HG03097 (cell line): ENCODE measurements around the gene PSRC1.
"Not testable (repeated sequence)": the region's sequence is repeated elsewhere in the genome, so short reads cannot be mapped to it uniquely, and the experiment has no call there.

Experiments used
- ATAC-seq: cut with Tn5 transposase; IDR thresholded peaks from one replicate; pipeline ENCODE4 v1.9.1; 2021; ENCODE audit not compliant: unreplicated experiment, low FRiP score

PSRC1 gene

GRCh38 chr1:109298666-109299557, 16.0 kb upstream of the PSRC1 start:
- ATAC-seq: no peak

- ATAC-seq: no peak
These were observed 13.8 kb upstream of the PSRC1 start for GRCh38 chr1:109296782-109297181.

DNA sequence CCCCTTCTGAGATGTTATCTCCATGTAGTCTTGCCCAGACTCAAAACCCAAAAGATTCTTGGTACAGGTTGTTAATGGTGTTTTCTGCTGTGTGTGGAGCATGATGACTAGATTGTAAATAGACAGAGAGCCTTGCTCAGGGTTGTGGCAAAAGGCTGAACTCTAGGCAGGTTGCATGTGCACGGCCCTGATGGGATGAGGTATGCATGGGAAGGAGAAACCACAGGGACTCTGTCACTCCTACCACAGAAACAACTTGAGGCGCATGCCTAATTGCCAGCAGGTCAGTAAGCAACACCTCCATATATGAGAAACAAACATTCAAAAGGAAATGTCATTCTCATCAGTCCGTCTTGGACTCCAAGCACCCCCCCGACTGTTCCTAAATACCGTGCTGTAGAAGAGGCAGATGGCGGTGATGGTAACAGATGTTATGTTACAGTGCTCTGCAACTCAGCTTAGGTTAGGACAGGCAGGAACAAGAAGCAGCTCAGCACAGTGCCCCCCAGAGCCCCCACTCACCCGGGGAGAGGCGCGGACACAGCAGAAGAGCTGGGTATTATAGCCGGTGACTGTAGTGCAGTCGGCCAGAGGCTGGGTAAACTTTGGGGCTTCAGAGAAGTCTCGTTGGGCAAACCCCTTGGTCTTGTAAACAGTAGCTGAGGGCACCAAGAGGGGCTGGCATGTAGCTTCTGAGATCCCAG, 12.9 kb upstream of the PSRC1 start:
- no peak for ATAC-seq

DNA sequence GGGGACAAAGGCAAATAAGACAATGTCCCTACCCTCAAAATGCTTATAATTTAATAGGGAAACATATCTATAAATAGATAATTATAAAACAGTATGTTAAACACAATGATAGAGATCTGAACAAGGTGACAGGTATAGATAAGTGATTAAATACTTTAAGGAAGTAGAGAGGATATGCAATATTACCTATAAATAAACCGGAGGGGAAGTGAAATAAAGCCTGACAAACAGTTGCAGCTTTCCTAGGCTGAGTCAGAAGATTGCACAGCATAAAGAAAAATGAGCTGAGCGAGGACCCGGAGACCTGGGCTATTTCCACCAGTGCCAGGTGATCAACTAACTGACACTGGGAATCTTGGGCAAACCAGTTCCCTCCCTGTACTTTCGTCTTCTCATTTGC, 11.5 kb upstream of the PSRC1 start:
- no peak for ATAC-seq

GRCh38 chr1:109293026-109293425, 10.1 kb upstream of the PSRC1 start:
- no peak for ATAC-seq

DNA sequence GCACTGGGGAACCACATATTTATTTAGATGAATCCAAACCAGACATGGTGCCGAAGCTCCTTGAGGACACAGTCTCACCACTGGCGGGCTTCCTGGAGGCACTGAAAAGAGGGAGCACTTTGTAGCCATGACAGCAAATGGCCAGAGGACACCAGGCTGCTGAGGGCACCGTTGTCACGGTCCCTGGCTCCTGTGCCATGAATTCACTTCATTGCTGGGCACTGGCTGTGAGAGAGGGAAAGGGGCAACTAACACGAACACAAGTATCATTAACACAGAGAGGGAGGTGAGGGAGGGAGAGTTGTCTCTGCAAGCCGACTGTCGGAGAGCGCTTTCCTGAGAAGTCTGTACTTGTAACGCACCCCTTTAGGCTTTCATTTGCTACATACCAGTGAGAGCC, 9.4 kb upstream of the PSRC1 start:
- no peak for ATAC-seq

- no peak for ATAC-seq
These were observed 8.1 kb upstream of the PSRC1 start for GRCh38 chr1:109290998-109291397.

GRCh38 chr1:109290137-109290536, 7.2 kb upstream of the PSRC1 start:
- ATAC-seq: no peak

- ATAC-seq: not testable (repeated sequence)
These were observed 3.8 kb upstream of the PSRC1 start for GRCh38 chr1:109286762-109287161.

GRCh38 chr1:109283748-109284600, 1.0 kb upstream of the PSRC1 start:
- no peak for ATAC-seq

DNA sequence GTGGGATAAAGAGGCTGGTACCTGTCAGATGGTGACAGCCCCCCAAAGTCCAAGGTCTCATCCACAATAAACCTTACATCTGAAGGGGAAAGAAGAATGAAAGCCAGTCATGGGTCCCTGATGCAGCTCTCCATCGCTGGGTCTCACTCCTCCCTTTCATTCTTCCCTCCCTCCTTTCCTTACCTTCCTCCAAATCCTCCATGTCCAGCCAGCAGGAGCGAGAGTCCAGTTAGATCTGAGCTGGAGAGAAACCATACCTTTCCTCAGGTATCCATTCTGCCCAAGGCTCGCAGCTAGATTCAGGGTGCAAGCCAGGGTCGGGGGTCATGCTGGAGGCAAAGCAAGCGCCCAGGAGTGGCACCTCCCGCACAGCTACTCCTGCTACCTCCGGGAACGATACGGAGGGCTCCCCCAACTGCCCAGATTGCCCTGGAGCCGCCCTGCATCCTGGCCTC, 421 bp downstream of the PSRC1 start:
- no peak for ATAC-seq

- no peak for ATAC-seq
These were observed 1.1 kb downstream of the PSRC1 start for GRCh38 chr1:109281680-109282496.

- no peak for ATAC-seq
These were observed 2.1 kb downstream of the PSRC1 start for GRCh38 chr1:109280862-109281261.

DNA sequence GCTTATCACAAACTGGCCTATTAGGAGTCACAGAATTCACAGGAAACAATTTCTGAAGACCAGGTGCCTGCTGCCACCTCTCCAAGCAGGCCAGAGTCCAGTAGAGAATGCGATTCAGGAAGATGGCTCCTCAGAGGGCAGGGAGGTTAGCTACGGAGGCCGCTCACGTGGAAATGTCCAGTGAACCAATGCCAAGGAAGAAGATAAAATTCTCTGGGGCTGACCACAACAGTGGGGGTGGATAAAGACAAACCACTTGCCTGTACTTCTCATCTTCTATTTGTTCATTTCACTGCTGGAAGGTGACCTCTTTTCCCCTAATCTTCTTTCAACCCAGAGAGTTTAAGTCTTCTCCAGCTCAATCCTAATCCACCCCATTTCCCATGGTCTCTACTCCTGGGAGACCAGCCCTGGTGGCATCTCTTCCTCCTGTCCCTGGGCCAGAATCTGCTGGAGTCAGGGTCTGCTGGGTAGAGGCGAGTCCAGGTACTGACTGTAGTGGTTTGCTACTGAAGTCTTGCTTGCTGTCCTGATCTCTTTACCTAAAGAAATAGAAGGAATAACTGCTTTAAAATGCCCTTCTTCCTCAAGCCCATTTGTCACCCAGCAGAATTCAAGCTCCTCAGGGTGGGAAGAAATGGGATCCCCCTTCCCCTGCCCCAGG, 3.2 kb downstream of the PSRC1 start:
- ATAC-seq: no peak

DNA sequence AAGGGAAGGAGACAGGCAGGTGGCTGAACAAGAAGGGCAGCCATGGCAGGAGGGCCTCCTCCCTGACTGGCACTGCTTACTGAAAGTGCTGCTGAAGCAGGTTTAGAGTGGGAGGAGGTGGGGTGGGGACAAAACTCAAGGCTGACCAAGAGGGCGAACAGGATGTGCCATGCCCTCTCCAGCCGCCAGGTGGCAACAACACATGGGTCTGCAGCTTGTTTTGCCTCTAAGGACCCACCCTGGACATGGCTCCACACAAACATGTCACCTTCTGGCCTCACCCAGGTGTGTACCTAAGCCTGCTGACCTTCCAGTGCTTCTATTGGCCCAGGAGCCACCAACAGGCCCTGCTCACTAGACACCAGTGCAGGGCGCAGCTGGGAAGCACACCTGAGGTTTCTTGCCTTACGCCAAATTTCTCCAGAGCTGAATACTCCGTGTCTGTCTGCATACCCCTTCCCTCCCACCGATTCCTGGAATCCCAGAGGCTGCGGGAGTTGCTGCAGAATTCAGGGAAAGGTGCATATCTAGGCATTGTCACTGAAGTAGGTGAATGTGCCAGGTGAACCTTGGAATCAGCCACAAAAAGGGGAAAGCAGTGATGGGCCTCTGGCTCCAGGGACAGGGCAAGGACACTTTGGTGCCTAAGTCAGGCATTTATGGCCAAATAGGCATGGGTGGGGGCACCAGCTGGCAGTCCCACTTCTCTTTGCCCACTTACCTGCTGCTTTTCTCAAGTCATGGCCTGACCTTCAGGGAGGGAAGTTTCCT, 5.3 kb downstream of the PSRC1 start:
- ATAC-seq: no peak

DNA sequence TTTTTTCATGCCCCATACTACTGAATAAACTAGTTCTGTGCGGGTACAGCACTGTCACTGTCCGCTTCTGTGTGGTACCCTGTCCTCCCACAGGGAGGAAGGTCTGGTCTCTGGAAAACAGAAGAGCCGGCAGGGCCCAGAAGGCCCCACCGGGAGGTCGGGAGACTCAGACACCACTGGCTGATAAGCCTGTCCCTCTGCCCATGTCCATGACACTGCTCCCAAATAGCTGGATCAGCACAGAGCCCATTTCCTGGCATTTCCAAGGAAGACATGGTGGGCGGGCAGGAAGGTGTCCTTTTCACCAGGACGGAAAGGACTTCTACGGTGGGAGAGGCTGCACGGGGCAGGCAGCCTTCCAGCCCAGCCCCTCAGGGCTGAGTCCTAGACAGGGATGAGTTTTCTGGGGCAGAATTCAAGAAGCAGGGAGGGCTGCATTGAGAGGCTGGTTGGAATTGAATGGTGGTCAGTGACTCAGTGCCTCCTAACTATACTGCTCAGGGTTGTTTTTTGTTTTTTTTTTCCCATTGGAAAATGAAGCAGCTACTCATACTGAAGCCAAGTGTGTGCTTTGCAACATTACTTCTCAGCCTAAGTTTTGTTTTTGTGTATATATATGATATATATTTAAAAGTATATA, 7.1 kb downstream of the PSRC1 start:
- ATAC-seq: no peak

DNA sequence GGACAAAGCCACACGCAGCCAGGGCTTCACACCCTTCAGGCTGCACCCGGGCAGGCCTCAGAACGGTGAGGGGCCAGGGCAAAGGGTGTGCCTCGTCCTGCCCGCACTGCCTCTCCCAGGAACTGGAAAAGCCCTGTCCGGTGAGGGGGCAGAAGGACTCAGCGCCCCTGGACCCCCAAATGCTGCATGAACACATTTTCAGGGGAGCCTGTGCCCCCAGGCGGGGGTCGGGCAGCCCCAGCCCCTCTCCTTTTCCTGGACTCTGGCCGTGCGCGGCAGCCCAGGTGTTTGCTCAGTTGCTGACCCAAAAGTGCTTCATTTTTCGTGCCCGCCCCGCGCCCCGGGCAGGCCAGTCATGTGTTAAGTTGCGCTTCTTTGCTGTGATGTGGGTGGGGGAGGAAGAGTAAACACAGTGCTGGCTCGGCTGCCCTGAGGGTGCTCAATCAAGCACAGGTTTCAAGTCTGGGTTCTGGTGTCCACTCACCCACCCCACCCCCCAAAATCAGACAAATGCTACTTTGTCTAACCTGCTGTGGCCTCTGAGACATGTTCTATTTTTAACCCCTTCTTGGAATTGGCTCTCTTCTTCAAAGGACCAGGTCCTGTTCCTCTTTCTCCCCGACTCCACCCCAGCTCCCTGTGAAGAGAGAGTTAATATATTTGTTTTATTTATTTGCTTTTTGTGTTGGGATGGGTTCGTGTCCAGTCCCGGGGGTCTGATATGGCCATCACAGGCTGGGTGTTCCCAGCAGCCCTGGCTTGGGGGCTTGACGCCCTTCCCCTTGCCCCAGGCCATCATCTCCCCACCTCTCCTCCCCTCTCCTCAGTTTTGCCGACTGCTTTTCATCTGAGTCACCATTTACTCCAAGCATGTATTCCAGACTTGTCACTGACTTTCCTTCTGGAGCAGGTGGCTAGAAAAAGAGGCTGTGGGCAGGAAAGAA, 8.1 kb downstream of the PSRC1 start:
- no peak for ATAC-seq
